Measurements from ENCODE around the gene PLD5. TPM values are rescaled to one million over a fixed set of nuclear protein-coding genes. Genes with fewer than 3 reads are reported as not detected.
"Not testable (repeated sequence)": the region's sequence is repeated elsewhere in the genome, so short reads cannot be mapped to it uniquely, and the experiment has no call there.

The PLD5 gene
- total RNA-seq, 2 donors from 2014 or later = 1.8 TPM; not detected in 1

- H3K36me3 ChIP-seq (replicated peaks in 1 of 2; ENCODE audit: insufficient read depth in 1 of 2, low read depth in 2 of 2) = no peaks in the 10 kb centered on the region
- H3K4me1 ChIP-seq = no peaks in the 10 kb centered on the region
- 71 to 72% methylated on average over 12 of the region's 12 CpGs for WGBS, 2 donors
- intact Hi-C loops (cut with DNase I) = no loop called here
- ATAC-seq (no peak), DNase-seq (no peak)
- no peaks in the 10 kb centered on the region for H3K27me3 ChIP-seq
- TF ChIP-seq CTCF (IDR thresholded peaks at IDR 0.05) = no peak
- TF ChIP-seq POLR2A (IDR thresholded peaks at IDR 0.05) = no peak
- no peak overlapping the region for H3K4me3 ChIP-seq
- H3K9me3 ChIP-seq = no peaks in the 10 kb centered on the region
- H3K27ac ChIP-seq = no peak overlapping the region
Observed at GRCh38 chr1:242219905-242220304, 304.6 kb downstream of the PLD5 start.

- TF ChIP-seq CTCF (IDR thresholded peaks at IDR 0.05) (no peak), POLR2A (IDR thresholded peaks at IDR 0.05) (no peak)
Observed at GRCh38 chr1:242219298-242219901, 305.1 kb downstream of the PLD5 start.

GRCh38 chr1:242216368-242216767 is 308.1 kb downstream of the PLD5 start:
- WGBS, 2 donors = 52 to 78% methylated on average over 4 of the region's 4 CpGs
- no peaks in the 10 kb centered on the region for H3K36me3 ChIP-seq (replicated peaks in 1 of 2; ENCODE audit: insufficient read depth in 1 of 2, low read depth in 2 of 2)
- H3K9me3 ChIP-seq = no peaks in the 10 kb centered on the region
- ATAC-seq = no peak
- no peak overlapping the region for H3K4me3 ChIP-seq
- no peak for DNase-seq
- no peak for TF ChIP-seq CTCF (IDR thresholded peaks at IDR 0.05)
- TF ChIP-seq POLR2A (IDR thresholded peaks at IDR 0.05) = no peak
- peaks cover 6% of the 10 kb centered on the region for H3K4me1 ChIP-seq
- H3K27ac ChIP-seq = no peak overlapping the region
- H3K27me3 ChIP-seq = no peaks in the 10 kb centered on the region
- intact Hi-C loops (cut with DNase I) = no loop called here

More at GRCh38 chr1:242219298-242219901, 305.1 kb downstream of the PLD5 start:
- H3K9me3 ChIP-seq = no peaks in the 10 kb centered on the region
- WGBS, 2 donors = 63 to 71% methylated on average over 2 of the region's 2 CpGs
- no peaks in the 10 kb centered on the region for H3K27me3 ChIP-seq
- H3K4me3 ChIP-seq = no peak overlapping the region
- ATAC-seq (no peak), DNase-seq (no peak)
- H3K36me3 ChIP-seq (replicated peaks in 1 of 2; ENCODE audit: insufficient read depth in 1 of 2, low read depth in 2 of 2) = no peaks in the 10 kb centered on the region
- H3K4me1 ChIP-seq = no peaks in the 10 kb centered on the region
- no peak overlapping the region for H3K27ac ChIP-seq
- intact Hi-C loops (cut with DNase I) = no loop called here

GRCh38 chr1:242214455-242214854 is 310.0 kb downstream of the PLD5 start:
- ATAC-seq; H3K27me3 ChIP-seq; H3K9me3 ChIP-seq; H3K36me3 ChIP-seq (replicated peaks in 1 of 2; ENCODE audit: insufficient read depth in 1 of 2, low read depth in 2 of 2); H3K4me3 ChIP-seq; H3K27ac ChIP-seq; DNase-seq; H3K4me1 ChIP-seq; intact Hi-C loops (cut with DNase I): not testable (repeated sequence)
- WGBS, 2 donors = 50 to 53% methylated on average over 3 of the region's 3 CpGs

- H3K4me3 ChIP-seq; intact Hi-C loops (cut with DNase I); H3K36me3 ChIP-seq (replicated peaks in 1 of 2; ENCODE audit: insufficient read depth in 1 of 2, low read depth in 2 of 2); H3K4me1 ChIP-seq; H3K27ac ChIP-seq; ATAC-seq; H3K9me3 ChIP-seq; H3K27me3 ChIP-seq; DNase-seq: not testable (repeated sequence)
- 49 to 55% methylated on average over 4 of the region's 4 CpGs for WGBS, 2 donors
Observed at GRCh38 chr1:242212961-242213360, 311.5 kb downstream of the PLD5 start.

GRCh38 chr1:242212401-242212800 is 312.1 kb downstream of the PLD5 start:
- intact Hi-C loops (cut with DNase I) = no loop called here
- no peak for DNase-seq

More at GRCh38 chr1:242212401-242212800, 312.1 kb downstream of the PLD5 start:
- H3K36me3 ChIP-seq (replicated peaks in 1 of 2; ENCODE audit: insufficient read depth in 1 of 2, low read depth in 2 of 2) = no peaks in the 10 kb centered on the region
- H3K4me1 ChIP-seq = peaks cover 10% of the 10 kb centered on the region
- no peak for TF ChIP-seq POLR2A (IDR thresholded peaks at IDR 0.05)
- no peak for TF ChIP-seq CTCF (IDR thresholded peaks at IDR 0.05)
- ATAC-seq = no peak
- H3K9me3 ChIP-seq = no peaks in the 10 kb centered on the region
- no peak overlapping the region for H3K4me3 ChIP-seq
- no peaks in the 10 kb centered on the region for H3K27me3 ChIP-seq
- H3K27ac ChIP-seq = no peak overlapping the region
- WGBS, 2 donors = 69 to 80% methylated on average over 12 of the region's 12 CpGs

Measured in body of pancreas (tissue), 4 donors.